Measurements from ENCODE around the gene KIF5A.

The KIF5A gene

DNA sequence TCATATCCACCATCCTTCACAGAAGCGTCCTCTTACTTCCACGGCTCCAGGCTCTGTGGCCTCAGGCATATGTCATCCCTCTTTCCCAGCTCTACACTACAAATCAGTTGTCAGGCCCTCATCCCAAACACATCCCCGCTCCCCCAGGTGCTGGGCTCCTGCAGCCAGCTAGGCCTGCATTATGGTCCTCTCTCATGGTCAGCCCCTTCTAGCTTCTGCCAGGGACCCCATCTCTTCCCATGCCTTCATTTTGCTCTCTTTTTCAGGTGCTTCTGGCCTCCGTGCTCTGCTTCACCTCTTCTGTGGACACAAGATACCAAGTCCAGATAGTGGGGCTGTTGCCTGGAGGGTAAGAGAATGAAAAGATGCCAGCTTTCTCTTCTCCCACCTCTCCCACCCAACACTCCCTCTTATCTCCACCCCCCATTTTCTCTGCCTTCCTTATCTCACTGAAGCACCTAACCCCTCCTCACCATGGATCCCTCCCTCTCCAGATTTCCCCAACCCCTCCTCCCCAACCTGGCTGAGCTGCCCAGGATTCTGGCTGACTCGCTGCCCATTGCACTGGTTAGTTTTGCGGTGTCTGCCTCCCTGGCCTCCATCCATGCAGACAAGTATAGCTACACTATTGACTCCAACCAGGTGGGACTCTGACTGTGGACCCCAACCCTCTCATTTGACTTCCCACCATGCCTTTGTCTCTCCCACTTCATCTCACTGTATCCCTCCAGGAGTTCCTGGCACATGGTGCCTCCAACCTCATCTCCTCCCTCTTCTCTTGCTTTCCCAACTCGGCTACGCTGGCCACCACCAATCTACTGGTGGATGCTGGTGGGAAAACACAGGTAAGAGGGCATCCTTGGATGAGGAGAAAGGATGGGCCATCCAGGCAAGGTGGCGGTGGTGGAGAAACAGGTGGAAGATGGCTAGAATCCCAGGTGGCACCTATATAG, 72.7 kb downstream of the KIF5A start:
- DNase-seq = no peak

DNA sequence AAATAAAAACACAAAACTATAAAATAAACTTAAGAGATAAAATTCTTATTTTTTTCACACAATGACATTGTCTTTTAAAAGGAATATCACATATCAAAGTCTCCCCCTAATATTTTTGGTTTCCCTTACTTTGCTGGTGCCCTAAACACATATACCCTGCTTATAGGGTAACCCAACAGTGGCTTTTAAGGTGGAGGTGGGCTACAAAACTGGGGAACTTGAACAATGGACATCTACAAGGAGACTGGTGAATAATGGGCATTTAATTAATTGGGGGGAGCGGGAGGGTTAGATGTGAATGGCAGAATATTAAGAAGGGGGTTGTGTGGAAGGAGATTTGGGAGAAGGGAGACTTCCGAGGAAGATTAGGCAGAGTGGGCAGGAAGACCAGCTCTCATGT, 73.5 kb downstream of the KIF5A start:
- DNase-seq = no peak

DNA sequence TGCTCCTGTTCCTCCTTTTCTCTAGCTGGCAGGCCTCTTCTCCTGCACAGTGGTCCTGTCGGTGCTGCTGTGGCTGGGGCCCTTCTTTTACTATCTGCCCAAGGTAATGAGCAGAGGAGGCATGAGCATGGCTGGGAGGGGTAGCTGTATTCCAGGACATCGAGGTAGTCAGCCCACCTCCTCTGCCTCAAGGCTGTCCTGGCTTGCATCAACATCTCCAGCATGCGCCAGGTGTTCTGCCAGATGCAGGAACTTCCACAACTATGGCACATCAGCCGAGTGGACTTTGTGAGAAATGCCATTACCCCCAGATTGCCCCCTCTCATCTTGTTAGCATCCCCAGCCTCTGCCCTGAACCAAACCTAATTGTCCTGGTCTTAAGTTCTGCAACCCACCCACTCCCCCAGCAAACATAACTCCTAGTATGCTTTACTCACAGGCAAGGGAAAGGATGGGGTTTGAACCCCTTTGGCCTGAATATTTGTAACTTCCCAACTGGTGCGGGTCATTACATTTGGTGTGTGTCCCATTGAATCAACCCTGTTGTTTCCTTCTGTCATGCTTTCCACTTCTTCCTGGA, 74.1 kb downstream of the KIF5A start:
- no peak for DNase-seq

DNA sequence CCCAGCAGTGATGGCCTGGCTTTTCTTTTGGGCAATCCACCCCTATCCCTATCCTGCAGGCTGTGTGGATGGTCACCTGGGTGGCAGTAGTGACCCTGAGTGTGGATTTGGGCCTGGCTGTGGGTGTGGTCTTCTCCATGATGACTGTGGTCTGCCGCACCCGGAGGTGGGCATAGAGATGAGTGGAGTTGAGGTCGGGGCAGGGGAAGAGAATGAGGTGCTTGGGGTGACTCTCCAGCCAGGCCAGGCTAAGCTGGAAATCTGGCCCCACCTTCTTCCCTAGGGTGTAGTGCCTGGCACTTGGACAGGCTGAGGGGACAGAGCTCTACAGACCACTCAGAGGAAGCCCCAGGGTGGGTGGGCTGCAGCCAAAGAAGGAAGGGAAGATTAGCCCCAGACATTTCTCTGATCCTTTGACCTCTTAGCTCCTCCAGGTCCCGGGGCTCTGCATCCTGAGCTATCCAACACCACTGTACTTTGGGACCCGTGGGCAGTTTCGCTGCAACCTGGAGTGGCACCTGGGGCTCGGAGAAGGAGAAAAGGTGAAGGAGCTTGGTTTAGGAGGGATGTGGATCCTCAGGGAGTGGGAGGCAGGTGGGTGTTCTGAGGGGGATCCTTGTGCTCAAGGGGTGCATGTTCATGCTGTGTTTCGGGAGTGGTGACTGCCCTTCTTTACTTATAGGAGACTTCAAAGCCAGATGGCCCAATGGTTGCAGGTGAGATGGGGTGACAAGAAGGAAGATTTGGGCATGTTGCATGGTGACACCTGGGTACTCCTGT, 74.8 kb downstream of the KIF5A start:
- no peak for DNase-seq

GRCh38 chr12:57625261-57626032, 75.6 kb downstream of the KIF5A start:
- DNase-seq = no peak

DNA sequence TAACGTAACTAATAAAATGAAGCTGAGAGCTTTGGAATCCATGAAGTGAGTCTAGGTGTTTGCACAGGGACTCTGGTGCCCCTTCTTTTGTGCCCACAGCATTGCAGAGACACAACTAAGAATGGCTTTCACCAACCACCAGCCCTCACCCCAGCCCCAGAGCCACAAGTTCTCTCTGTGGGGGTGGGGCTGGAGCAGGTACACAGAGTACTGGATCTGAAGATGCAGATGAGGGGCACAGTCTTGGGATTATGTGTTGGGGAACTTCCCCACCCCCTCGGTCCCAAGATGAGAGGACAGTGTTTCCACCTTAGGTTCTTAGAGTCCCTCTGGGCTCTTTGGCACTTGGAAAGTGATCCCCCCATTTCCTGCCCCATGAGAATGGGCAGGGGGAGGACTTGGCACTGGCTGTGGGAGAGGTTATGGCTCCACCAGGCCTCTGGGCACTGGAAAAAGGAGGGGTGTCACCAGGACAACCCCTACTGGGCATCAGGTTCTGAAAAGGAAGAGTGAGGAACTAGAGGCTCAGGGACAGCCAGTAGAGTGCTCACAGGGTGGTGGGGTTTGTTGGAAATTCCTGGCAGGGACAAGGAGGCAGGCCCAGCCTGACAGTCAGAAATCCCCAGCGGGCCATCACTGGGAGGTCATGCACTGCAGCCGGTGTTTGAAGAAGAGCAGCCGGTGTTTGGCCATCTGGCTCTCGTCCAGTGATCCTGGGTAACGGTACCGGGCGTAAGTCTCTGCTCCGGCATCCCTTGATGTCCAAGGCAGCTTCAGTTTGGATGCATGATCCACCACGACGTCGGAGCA, 76.5 kb downstream of the KIF5A start:
- DNase-seq = no peak

GRCh38 chr12:57626921-57627445, 77.1 kb downstream of the KIF5A start:
- no peak for DNase-seq

- no peak for DNase-seq
These were observed 77.8 kb downstream of the KIF5A start for GRCh38 chr12:57627501-57628279.

GRCh38 chr12:57628280-57629191, 78.7 kb downstream of the KIF5A start:
- DNase-seq = no peak

- DNase-seq = no peak
These were observed 80.1 kb downstream of the KIF5A start for GRCh38 chr12:57629897-57630471.

- DNase-seq = no peak
These were observed 81.1 kb downstream of the KIF5A start for GRCh38 chr12:57630891-57631433.

DNA sequence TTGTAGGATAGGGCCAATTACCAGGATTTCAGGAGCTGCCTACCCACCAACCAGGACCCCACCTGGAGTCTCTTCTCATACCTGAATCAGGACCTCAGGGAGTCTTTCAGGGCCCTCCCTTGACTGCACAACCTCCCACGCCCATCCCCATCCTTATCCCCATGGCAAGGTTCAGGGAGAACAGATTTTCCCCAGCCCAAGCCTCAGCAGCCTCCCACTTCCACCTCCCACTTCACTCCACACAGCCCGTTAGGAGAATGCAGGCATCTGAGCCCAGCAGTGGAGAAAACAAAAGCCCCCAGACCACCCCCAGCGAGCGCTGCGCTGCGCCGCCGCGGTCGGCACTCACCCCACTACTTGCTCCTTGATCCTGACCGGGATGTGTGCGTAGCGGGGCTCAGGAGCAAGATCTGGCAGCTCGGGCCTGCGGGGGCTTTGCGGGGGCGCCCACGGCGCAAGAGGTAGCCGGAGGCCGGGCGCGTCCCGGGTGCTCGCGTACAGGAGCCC, 81.8 kb downstream of the KIF5A start:
- no peak for DNase-seq

- DNase-seq = no peak
These were observed 82.5 kb downstream of the KIF5A start for GRCh38 chr12:57632073-57632957.

DNA sequence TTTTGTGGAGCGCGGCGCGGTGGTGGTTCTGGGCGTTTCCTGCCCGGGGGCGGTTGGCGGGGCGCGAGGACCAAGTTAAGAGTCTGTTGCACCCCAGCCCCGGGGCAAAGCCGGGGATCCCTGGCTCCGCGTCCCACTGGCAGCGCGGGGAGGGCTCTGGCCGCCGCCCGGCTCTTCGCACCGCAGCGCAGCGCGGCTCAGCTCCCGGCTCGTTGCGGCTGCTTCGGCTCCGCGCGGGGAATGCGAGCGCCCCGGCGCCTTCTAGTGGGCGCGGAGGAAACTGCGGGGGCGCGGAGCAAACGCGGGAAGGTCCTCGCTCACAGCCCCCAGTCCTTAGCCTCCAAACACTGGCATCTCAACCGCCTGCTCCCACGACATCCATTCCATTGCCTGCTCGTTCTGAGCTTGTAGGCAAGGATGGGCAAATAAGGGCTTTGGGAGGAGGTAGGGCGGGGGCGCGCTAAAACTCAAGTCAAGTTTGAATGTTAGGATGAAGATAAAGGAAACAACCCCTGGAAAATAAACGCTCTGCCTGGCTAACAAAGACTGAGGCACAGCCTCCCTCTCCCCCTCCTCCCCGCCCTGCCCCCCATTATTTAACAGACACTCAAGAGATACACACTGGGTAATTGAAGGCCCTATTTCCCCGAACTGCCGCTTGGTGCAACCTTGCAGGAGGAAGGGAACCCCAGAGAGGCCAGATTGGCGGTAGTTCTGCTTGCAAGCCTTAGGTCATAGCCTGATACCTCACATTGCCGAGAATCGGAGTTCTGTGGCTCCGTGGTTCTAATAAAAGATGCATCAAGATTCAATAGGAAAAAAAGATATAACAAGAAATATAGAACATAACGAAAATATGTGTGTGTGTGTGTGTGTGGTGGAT, 83.4 kb downstream of the KIF5A start, which contains the start of gene B4GALNT1:
TSS of gene B4GALNT1 (minus strand) at position 244 of the 883 bp plus-strand sequence. CDS start 1,069 bp downstream, outside the sequence.
- peak; percentile 57 for DNase-seq
